Transverse colon (tissue), 4 donors: Measurements from ENCODE around the gene NID2. TPM values are rescaled to one million over a fixed set of nuclear protein-coding genes. Genes with fewer than 3 reads are reported as not detected.

Source experiments
- DNase-seq: peaks from one replicate; pipeline ENCODE4 v3.0.0-alpha.2; 2019
- H3K27ac ChIP-seq, 4 donors: fragments of 200-600 bp; sonication (generic); 2 replicates each; pipeline ENCODE4 v1.5.1; 2016 to 2018; ENCODE audit warnings: inconsistent platforms in 4 of 4
- H3K27me3 ChIP-seq: fragments of 200-600 bp; sonication (generic); 2 replicates; pipeline ENCODE4 v1.5.1; 2017; ENCODE audit warnings: inconsistent platforms
- H3K36me3 ChIP-seq, 4 donors: fragments of 200-600 bp; sonication (generic); 2 replicates each; pipeline ENCODE4 v1.5.1; 2017 to 2019; ENCODE audit warnings: inconsistent platforms in 4 of 4
- H3K4me1 ChIP-seq, 4 donors: fragments of 200-600 bp; sonication (generic); 2 replicates each; pipeline ENCODE4 v1.5.1; 2017 to 2020; ENCODE audit warnings: inconsistent platforms in 4 of 4
- H3K4me3 ChIP-seq, 4 donors: fragments of 200-600 bp; sonication (generic); 1 replicate in 1 of 4; 2 replicates in 3 of 4; pipeline versions ENCODE4 v1.5.1 to v1.6.1; 2017 to 2019; ENCODE audit warnings: inconsistent platforms in 4 of 4
- H3K9me3 ChIP-seq, 2 donors: fragments of 200-600 bp; sonication (generic); 2 replicates each; pipeline ENCODE4 v1.5.1; 2017 to 2019; ENCODE audit warnings: inconsistent platforms in 2 of 2
- EP300 ChIP-seq: sonication (generic); formaldehyde crosslinking; IDR thresholded peaks from one replicate; pipeline ENCODE4 v1.6.1; 2017; ENCODE audit warnings: antibody characterized with exemption, low read depth
- POLR2A ChIP-seq: fragments of 450-650 bp; IDR thresholded peaks from one replicate; pipeline ENCODE4 v1.6.1; 2016; ENCODE audit warnings: antibody characterized with exemption, mild to moderate bottlenecking, moderate library complexity
- POLR2AphosphoS5 ChIP-seq, 3 donors: sonication (generic); formaldehyde crosslinking; IDR thresholded peaks; one replicate each; pipeline ENCODE4 v1.6.1; 2016; ENCODE audit warnings: antibody characterized with exemption in 3 of 3
- WGBS, 2 donors: methylation state at CpG; one replicate each; pipeline ENCODE4 v1.1.5; 2018; ENCODE audit warnings: low coverage in 1 of 2; 5-methylcytosine and 5-hydroxymethylcytosine counted together
- in situ Hi-C, 4 donors: fragments of 200-750 bp; cut with MboI; loops; one replicate each; pipeline versions ENCODE4 v1.15.0 to v1.15.1; 2017; ENCODE audit warnings: low sequenced_read_pairs in 3 of 4, low pct_ligation_motif_present in 1 of 4, low pct_unique_long_range_greater_than_20kb in 1 of 4
- intact Hi-C: fragments of 100-400 bp; cut with DNase I; formaldehyde crosslinking; loops from one replicate; pipeline ENCODE4 v1.15.1; 2023; ENCODE audit warnings: low total_unique reads
- total RNA-seq, 4 donors: library from RNA; depleted of rRNA; stranded (reverse); fragments of >200 nt; gene quantifications; one replicate each; pipeline ENCODE4 v1.1.0, GENCODE V29; 2016
- TF ChIP-seq, protein P1 (sequence below), 5 experiments: fragments of 200-600 bp in 3 of 5; fragments of 450-650 bp in 2 of 5; sonication (generic) in 3 of 5; IDR thresholded peaks; 1 replicate in 2 of 5; 2 replicates in 3 of 5; pipeline ENCODE4 v1.5.1; 2016 to 2017; ENCODE audit warnings: antibody characterized with exemption in 5 of 5, inconsistent platforms in 3 of 5, mild to moderate bottlenecking in 2 of 5, moderate library complexity in 1 of 5

The NID2 gene
- total RNA-seq, 4 donors from 2014 or later: 8.3 to 62.7 (median 27.4) TPM

- TF ChIP-seq, protein P1, sequence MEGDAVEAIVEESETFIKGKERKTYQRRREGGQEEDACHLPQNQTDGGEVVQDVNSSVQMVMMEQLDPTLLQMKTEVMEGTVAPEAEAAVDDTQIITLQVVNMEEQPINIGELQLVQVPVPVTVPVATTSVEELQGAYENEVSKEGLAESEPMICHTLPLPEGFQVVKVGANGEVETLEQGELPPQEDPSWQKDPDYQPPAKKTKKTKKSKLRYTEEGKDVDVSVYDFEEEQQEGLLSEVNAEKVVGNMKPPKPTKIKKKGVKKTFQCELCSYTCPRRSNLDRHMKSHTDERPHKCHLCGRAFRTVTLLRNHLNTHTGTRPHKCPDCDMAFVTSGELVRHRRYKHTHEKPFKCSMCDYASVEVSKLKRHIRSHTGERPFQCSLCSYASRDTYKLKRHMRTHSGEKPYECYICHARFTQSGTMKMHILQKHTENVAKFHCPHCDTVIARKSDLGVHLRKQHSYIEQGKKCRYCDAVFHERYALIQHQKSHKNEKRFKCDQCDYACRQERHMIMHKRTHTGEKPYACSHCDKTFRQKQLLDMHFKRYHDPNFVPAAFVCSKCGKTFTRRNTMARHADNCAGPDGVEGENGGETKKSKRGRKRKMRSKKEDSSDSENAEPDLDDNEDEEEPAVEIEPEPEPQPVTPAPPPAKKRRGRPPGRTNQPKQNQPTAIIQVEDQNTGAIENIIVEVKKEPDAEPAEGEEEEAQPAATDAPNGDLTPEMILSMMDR (IDR thresholded peaks at IDR 0.05): no peak
- no peak for TF ChIP-seq POLR2A
- TF ChIP-seq EP300: no peak
- no peak for TF ChIP-seq POLR2AphosphoS5 (IDR thresholded peaks at IDR 0.05)
- no peak for DNase-seq
- intact Hi-C loops (no loop called here), in situ Hi-C loops (loop anchor here in 1 of 4 donors (25.0 kb wide), 2 partner anchors 240 to 465 kb away; partner anchors contain the start of gene PTGDR)
- Histone ChIP-seq H3K9me3 (no peaks in the 10 kb centered on the region), H3K4me3 (no peak overlapping the region), H3K4me1 (peaks cover 8 to 43% (median 34%) of the 10 kb centered on the region in 4 donors), H3K27ac (peak overlapping the region; percentile 66 to 79 (median 76)), H3K27me3 (no peaks in the 10 kb centered on the region), H3K36me3 (no peaks in the 10 kb centered on the region)
- WGBS, 2 donors: 48 to 54% methylated on average over 5 to 6 of the region's 6 CpGs
Observed at GRCh38 chr14:52021957-52022600, 46.8 kb downstream of the NID2 start.

DNA sequence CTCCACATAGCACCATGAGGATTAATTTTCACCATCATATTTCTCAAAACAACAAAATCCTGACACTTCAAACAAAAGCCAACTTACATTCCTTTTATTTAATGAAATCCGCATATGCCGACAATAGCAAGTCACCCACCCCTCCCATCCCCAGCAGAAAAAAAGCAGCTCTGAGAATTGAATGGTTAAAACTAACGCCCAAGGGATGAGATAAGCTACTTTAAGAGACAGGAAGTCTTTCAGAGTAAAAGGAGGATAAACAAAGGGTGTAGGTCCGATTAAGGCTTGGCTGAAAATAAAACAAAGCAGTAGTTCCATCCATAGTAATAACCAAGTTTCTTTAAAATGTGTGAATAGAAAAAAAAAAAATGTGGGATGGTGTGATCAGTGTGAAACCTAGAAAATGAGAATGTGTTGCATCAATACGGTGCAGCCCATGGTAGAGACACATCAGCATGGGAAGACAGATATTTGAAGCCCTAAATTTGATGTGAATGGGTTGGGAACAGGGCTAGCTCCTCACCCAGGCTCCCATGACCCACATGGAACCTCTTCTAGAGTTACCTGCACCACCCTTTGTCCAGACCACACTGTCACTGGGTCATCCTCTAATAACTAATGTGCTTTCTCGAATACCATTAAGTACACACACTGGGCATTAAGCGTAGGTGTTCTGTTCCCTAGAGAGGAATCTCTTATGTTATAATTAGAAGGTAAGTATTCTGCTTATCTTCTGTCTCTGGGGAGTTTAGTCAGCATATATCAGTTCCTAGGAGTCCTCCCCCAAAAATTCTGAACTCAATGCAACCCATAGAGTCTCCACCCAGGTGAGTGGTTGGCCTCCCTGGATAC lies 47.8 kb downstream of the NID2 start:
- intact Hi-C loops (no loop called here), in situ Hi-C loops (loop anchor here in 1 of 4 donors (25.0 kb wide), 2 partner anchors 241 to 466 kb away; partner anchors contain the start of gene PTGDR)
- H3K4me1 ChIP-seq: peaks cover 8 to 43% (median 34%) of the 10 kb centered on the region in 4 donors
- TF ChIP-seq, protein P1 (IDR thresholded peaks at IDR 0.05): no peak
- TF ChIP-seq EP300 (no peak), POLR2A (no peak), POLR2AphosphoS5 (IDR thresholded peaks at IDR 0.05) (no peak)
- H3K36me3 ChIP-seq: no peaks in the 10 kb centered on the region
- H3K27ac ChIP-seq: peak overlapping the region; percentile 66 to 79 (median 76)
- WGBS, 2 donors: 53 to 54% methylated on average over 6 to 7 of the region's 7 CpGs
- H3K9me3 ChIP-seq: no peaks in the 10 kb centered on the region
- DNase-seq: no peak
- H3K27me3 ChIP-seq: no peaks in the 10 kb centered on the region
- no peak overlapping the region for H3K4me3 ChIP-seq

GRCh38 chr14:52020161-52020714 lies 48.6 kb downstream of the NID2 start:
- peak in 2 of 3 donors; percentile 18 to 54 for TF ChIP-seq POLR2AphosphoS5 (IDR thresholded peaks at IDR 0.05)
- TF ChIP-seq, protein P1 (IDR thresholded peaks at IDR 0.05): no peak
- Histone ChIP-seq H3K36me3 (no peaks in the 10 kb centered on the region), H3K4me3 (peak overlapping the region in 1 of 4 donors; percentile 0), H3K9me3 (no peaks in the 10 kb centered on the region), H3K4me1 (peaks cover 8 to 43% (median 34%) of the 10 kb centered on the region in 4 donors), H3K27me3 (no peaks in the 10 kb centered on the region), H3K27ac (peak overlapping the region; percentile 66 to 79 (median 76))
- in situ Hi-C loops (loop anchor here in 1 of 4 donors (25.0 kb wide), 2 partner anchors 242 to 467 kb away; partner anchors contain the start of gene PTGDR), intact Hi-C loops (no loop called here)
- DNase-seq: no peak
- 36 to 51% methylated on average over 5 of the region's 5 CpGs for WGBS, 2 donors

DNA sequence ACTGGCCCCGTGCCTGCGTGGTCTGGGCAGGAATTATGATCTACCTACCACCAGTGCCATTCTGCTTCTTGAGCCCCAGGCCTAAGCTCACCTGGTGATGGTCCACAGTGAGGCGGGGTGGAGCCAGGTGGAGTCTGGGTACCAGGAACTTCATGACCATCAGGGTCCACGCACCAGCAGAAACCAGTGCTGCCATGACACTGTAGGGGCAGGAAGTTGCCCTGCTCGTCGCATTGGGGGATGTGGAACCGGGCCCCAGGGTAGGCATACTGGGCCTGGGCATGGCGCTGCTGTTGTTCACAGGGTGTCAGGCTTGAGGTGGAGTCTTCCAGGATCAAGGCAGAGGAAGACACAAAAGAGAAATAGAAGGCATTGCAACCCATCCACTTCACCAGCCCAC lies 49.9 kb downstream of the NID2 start:
- WGBS, 2 donors: 94% methylated on average over 8 of the region's 8 CpGs; no CpG with 5 or more reads in 1 of the 2 donors
- DNase-seq: no peak
- intact Hi-C loops: no loop called here
- TF ChIP-seq POLR2A (no peak), POLR2AphosphoS5 (IDR thresholded peaks at IDR 0.05) (no peak), EP300 (no peak)
- TF ChIP-seq, protein P1 (IDR thresholded peaks at IDR 0.05): no peak
- Histone ChIP-seq H3K27ac (peak overlapping the region; percentile 66 to 79 (median 76)), H3K36me3 (no peaks in the 10 kb centered on the region), H3K4me1 (peaks cover 8 to 43% (median 34%) of the 10 kb centered on the region in 4 donors), H3K9me3 (no peaks in the 10 kb centered on the region), H3K4me3 (no peak overlapping the region), H3K27me3 (no peaks in the 10 kb centered on the region)
- in situ Hi-C loops: loop anchor here in 1 of 4 donors (25.0 kb wide), 2 partner anchors 243 to 468 kb away; partner anchors contain the start of gene PTGDR
